OCI-LY1 (cell line): ENCODE measurements around the gene MTG2.

Experiments
- H2AFZ ChIP-seq: fragments of 200-600 bp; sonication (generic), shearing (Covaris generic); 2 replicates; pipeline ENCODE4 v1.6.0; 2014; ENCODE audit warnings: antibody characterized with exemption, mild to moderate bottlenecking, low read length
- H3F3A ChIP-seq: fragments of 200-600 bp; sonication (generic), shearing (Covaris generic); 2 replicates; pipeline ENCODE4 v1.6.0; 2014; ENCODE audit warnings: mild to moderate bottlenecking, antibody characterized with exemption, low read length, moderate library complexity; ENCODE audit not compliant: insufficient read depth
- H3K27ac ChIP-seq: fragments of 200-600 bp; sonication (generic); 2 replicates; pipeline ENCODE4 v1.5.1; 2014; ENCODE audit warnings: low read length, mixed run types, mild to moderate bottlenecking, low read depth; ENCODE audit not compliant: poor library complexity, severe bottlenecking
- H3K27me3 ChIP-seq: fragments of 200-600 bp; sonication (generic); 2 replicates; pipeline ENCODE4 v1.6.0; 2014; ENCODE audit warnings: antibody characterized with exemption, mild to moderate bottlenecking, low read length, moderate library complexity; ENCODE audit not compliant: insufficient read depth
- H3K36me3 ChIP-seq: fragments of 200-600 bp; sonication (generic); 2 replicates; pipeline ENCODE4 v1.6.1; 2014; ENCODE audit warnings: mild to moderate bottlenecking, antibody characterized with exemption, low read length, moderate library complexity, mixed read lengths; ENCODE audit not compliant: insufficient read depth
- H3K4me1 ChIP-seq: fragments of 200-600 bp; sonication (generic); 2 replicates; pipeline ENCODE4 v1.5.1; 2014; ENCODE audit warnings: mild to moderate bottlenecking, low read length, moderate library complexity; ENCODE audit not compliant: insufficient read depth, severe bottlenecking
- H3K4me2 ChIP-seq: fragments of 200-600 bp; sonication (generic), shearing (Covaris generic); 2 replicates; pipeline ENCODE4 v1.6.1; 2014; ENCODE audit warnings: low read length
- H3K4me3 ChIP-seq: fragments of 200-600 bp; sonication (generic); 2 replicates; pipeline ENCODE4 v1.5.1; 2014; ENCODE audit warnings: low read length, low read depth, mild to moderate bottlenecking, mixed read lengths; ENCODE audit not compliant: poor library complexity, severe bottlenecking
- H3K79me2 ChIP-seq: fragments of 200-600 bp; shearing (Covaris generic); 2 replicates; pipeline ENCODE4 v1.6.1; 2016; ENCODE audit warnings: mixed run types, low read length, mixed read lengths; ENCODE audit not compliant: insufficient read depth
- H3K9ac ChIP-seq: fragments of 200-600 bp; sonication (generic), shearing (Covaris generic); 2 replicates; pipeline ENCODE4 v1.6.1; 2014; ENCODE audit warnings: mild to moderate bottlenecking, low read length, mixed read lengths
- H3K9me2 ChIP-seq: fragments of 200-600 bp; sonication (generic), shearing (Covaris generic); 2 replicates; pipeline ENCODE4 v1.6.1; 2014; ENCODE audit warnings: low read depth, mild to moderate bottlenecking, low read length, mixed read lengths
- H3K9me3 ChIP-seq: fragments of 200-600 bp; shearing (Covaris generic); 2 replicates; pipeline ENCODE4 v1.6.1; 2014; ENCODE audit warnings: low read length, mixed read lengths
- H4K20me1 ChIP-seq: fragments of 200-600 bp; sonication (generic), shearing (Covaris generic); 2 replicates; pipeline ENCODE4 v1.6.0; 2016; ENCODE audit warnings: mild to moderate bottlenecking, low read length; ENCODE audit not compliant: insufficient read depth
- CTCF ChIP-seq: fragments of 200-600 bp; sonication (generic), shearing (Covaris generic); IDR thresholded peaks from 2 replicates; pipeline ENCODE4 v1.5.1; 2017; ENCODE audit warnings: mild to moderate bottlenecking, antibody characterized with exemption, low read length, moderate library complexity, mixed read lengths
- EZH2 ChIP-seq: fragments of 200-600 bp; sonication (generic), shearing (Covaris generic); IDR thresholded peaks from 2 replicates; pipeline ENCODE4 v1.8.0; 2017; ENCODE audit warnings: borderline replicate concordance, mixed run types, mild to moderate bottlenecking, antibody characterized with exemption, low read length, moderate library complexity, mixed read lengths

The MTG2 gene

GRCh38 chr20:62241506-62241905 is 58.7 kb downstream of the MTG2 start:
- 0 out of 2 replicates have a peak, but pooled peaks cover 3% of the 10 kb centered on the region for H3K79me2 ChIP-seq
- H3K4me2 ChIP-seq = no peak overlapping the region
- H3K9ac ChIP-seq = no peak overlapping the region
- H3K9me2 ChIP-seq = no peaks in the 10 kb centered on the region
- no peaks in the 10 kb centered on the region for H3K27me3 ChIP-seq
- no peaks in the 10 kb centered on the region for H4K20me1 ChIP-seq
- H2AFZ ChIP-seq = no peak overlapping the region
- H3K27ac ChIP-seq = no peak overlapping the region
- H3K9me3 ChIP-seq = no peaks in the 10 kb centered on the region
- H3K4me1 ChIP-seq = peaks cover 20% of the 10 kb centered on the region
- no peak overlapping the region for H3K4me3 ChIP-seq
- no peaks in the 10 kb centered on the region for H3F3A ChIP-seq
- peaks cover 15% of the 10 kb centered on the region; the same call in 1 of the 2 replicates for H3K36me3 ChIP-seq
- no peak for TF ChIP-seq EZH2
- no peak for TF ChIP-seq CTCF

- no peak overlapping the region for H3K4me2 ChIP-seq
- no peak overlapping the region for H3K27ac ChIP-seq
- no peaks in the 10 kb centered on the region for H4K20me1 ChIP-seq
- no peak overlapping the region for H2AFZ ChIP-seq
- no peaks in the 10 kb centered on the region for H3K9me3 ChIP-seq
- no peaks in the 10 kb centered on the region for H3K9me2 ChIP-seq
- TF ChIP-seq EZH2 (no peak), CTCF (no peak)
- no peak overlapping the region for H3K9ac ChIP-seq
- peaks cover 15% of the 10 kb centered on the region; the same call in 1 of the 2 replicates for H3K36me3 ChIP-seq
- no peaks in the 10 kb centered on the region for H3F3A ChIP-seq
- peaks cover 20% of the 10 kb centered on the region for H3K4me1 ChIP-seq
- H3K27me3 ChIP-seq = no peaks in the 10 kb centered on the region
- 0 out of 2 replicates have a peak, but pooled peaks cover 3% of the 10 kb centered on the region for H3K79me2 ChIP-seq
- no peak overlapping the region for H3K4me3 ChIP-seq
Measured at GRCh38 chr20:62242176-62242575, 59.3 kb downstream of the MTG2 start.

- Histone ChIP-seq H3K9me2 (no peaks in the 10 kb centered on the region), H3K79me2 (0 out of 2 replicates have a peak, but pooled peaks cover 3% of the 10 kb centered on the region), H3K9me3 (no peaks in the 10 kb centered on the region), H3F3A (no peaks in the 10 kb centered on the region), H3K4me1 (peaks cover 13% of the 10 kb centered on the region), H4K20me1 (no peaks in the 10 kb centered on the region), H3K9ac (no peak overlapping the region), H2AFZ (no peak overlapping the region), H3K36me3 (peaks cover 15% of the 10 kb centered on the region; the same call in 1 of the 2 replicates), H3K4me2 (no peak overlapping the region), H3K4me3 (no peak overlapping the region), H3K27ac (no peak overlapping the region), H3K27me3 (no peaks in the 10 kb centered on the region)
- TF ChIP-seq CTCF (no peak), EZH2 (no peak)
Measured at GRCh38 chr20:62243106-62243505, 60.3 kb downstream of the MTG2 start.
